Fibroblast of skin of left quadriceps (primary cell): Measurements from ENCODE around the gene RAET1E.
"Not testable (repeated sequence)": the region's sequence is repeated elsewhere in the genome, so short reads cannot be mapped to it uniquely, and the experiment has no call there.

ENCODE experiments used
- DNase-seq, 2 experiments: peaks; one replicate each; pipeline ENCODE4 v3.0.0-alpha.2; 2013; ENCODE audit warnings: low read depth in 2 of 2

Gene RAET1E

DNA sequence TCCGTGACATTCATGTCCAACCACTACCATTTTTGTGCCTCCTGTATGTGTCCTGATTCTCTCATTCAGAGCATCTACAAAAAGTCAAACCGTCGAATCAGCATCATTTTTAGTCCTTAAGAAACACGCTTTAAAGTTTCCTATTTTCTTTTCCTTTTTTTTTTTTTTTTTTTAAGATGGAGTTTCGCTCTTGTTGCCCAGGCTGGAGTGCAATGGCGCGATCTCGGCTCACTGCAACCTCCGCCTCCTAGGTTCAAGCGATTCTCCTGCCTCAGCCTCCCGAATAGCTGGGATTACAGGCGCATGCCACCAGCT is 35.5 kb downstream of the RAET1E start:
- not testable (repeated sequence) for DNase-seq

DNA sequence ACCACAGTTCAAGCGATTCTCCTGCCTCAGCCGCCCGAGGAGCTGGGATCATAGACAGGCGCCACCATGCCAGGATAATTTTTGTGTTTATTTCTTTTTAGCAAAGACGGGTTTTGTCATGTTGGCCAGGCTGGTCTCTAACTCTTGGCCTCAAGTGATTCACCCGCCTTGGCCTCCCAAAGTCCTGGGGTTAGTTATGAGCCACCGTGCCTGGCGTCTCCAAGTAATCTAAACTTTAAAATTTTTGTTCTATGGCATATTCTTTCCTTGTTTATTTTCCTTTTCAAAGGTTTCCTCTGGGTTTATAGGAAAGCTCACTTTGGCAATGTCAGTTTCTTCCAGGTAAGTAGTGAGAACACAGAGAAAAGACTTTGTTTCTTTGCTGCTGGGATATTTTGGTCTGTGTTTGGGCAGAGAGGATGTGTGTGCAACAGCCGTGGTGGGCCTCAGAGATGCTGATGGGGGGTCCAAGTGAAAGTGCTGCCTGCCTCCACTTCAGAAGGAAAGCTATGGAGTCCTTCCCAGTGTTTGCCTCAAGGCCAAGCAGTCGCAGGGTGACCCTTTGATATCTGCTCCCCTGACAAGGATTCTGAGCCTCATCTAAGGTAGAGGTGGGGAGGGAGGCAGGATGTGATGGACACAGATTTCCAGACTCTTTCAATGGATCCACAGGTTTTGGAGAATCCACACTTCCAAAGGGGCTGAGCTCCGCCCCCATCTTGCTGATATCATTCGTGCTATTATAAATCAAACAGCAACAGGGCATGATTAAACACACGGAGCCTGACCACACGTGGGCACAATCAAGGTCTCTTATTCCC is 36.1 kb downstream of the RAET1E start:
- DNase-seq: no peak

DNA sequence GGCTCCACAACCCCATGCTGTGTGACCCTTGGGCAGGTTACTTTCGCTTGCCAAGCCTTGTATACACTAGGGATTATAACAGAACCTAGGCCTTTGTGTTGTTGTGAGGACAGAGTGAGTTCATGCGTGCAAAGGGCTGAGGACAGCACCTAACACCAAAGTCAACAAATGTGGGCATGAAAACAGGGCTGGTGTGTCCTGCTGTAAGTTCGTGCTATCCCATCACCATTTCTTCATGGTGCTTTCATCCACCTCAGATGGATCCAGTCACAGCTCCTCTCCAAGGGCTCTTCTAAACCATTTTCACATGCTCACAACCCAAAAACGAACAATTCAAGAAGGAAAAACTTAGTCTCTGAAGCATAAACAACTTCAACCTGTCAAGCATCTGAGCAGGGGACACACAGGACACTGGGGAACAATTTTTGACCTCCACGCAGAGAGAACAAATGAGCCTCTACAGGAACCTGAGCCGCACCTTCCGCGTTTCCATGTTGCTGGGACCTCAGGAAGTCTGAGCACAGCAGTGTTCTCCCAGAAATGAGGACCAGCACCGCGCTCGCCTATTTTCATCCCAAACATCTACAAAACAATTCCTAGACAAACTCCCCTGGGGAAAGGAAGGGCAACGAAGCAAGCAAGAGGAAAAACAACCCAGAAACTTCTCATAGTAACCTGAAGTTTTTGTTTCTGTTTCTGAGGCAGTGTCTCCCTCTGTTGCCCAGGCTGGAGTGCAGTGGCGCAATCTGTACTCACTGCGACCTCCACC is 36.9 kb downstream of the RAET1E start:
- DNase-seq: no peak

DNA sequence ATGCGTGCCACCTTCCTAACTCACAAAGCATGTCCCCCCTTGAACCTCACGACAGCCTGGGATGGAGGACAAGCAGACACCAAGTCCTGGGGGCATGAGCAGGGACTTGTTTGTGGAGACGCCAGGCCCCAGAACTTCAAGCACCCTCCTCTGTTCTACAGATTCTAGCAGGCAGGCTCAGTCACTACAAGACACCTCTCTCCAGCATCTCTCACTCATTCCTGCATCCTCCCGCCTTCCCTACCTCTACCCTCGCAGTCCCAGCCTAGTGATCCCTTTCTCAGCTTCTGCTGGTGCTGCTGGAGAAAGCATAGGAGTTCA is 37.4 kb downstream of the RAET1E start:
- no peak for DNase-seq

DNA sequence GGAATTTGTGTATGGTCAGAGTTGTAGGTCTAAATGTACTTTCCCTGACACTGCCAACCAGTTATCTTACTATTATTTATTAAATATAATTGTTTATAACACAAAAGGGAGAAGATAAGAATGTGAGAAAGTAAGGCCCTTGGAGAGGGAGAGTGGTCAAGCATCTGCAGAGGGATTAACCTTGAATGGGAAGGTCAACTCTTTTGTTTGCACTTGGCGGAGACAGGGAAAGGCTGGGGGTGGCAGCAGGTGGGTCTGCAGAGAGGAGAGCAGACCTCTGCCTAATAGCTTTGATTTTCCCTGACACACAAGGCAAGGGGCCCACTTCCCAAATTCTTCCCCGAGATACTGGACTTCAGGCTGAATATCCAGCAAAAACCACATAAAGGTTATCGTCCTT is 38.0 kb downstream of the RAET1E start:
- DNase-seq: no peak

DNA sequence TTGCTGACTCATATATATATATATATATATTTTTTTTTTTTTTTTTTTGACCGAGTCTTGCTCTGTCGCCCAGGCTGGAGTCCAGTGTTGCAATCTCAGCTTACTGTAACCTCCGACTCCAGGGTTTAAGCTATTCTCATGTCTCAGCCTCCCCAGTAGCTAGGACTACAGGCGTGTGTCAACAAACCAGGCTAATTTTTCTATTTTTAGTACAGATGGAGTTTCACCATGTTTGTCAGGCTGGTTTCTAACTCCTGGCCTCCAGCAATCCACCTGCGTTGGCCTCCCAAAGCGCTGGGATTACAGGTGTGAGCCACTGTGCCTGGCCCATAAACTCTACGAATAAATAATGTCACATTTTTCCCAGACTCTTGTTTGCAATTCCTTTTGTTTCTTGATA is 38.5 kb downstream of the RAET1E start:
- DNase-seq: no peak

DNA sequence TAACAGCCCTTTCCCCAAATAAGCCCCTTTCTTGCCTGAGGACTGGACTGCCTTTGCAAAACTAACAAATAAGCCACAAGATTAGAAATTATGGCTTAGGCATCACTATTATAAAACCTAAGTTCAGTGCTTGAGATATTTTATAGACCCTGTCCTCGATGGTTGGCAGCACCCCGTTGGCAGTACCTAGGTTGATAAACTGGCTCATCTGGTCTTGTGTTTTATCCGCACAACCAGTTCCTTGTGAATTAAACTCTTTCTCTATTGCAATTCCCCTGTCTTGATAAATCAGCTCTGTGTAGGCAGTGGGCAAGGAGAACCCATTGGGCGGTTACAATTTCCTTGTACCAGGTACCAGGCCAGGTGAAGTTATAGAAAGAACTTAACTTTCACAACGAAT is 40.4 kb downstream of the RAET1E start:
- DNase-seq: no peak

DNA sequence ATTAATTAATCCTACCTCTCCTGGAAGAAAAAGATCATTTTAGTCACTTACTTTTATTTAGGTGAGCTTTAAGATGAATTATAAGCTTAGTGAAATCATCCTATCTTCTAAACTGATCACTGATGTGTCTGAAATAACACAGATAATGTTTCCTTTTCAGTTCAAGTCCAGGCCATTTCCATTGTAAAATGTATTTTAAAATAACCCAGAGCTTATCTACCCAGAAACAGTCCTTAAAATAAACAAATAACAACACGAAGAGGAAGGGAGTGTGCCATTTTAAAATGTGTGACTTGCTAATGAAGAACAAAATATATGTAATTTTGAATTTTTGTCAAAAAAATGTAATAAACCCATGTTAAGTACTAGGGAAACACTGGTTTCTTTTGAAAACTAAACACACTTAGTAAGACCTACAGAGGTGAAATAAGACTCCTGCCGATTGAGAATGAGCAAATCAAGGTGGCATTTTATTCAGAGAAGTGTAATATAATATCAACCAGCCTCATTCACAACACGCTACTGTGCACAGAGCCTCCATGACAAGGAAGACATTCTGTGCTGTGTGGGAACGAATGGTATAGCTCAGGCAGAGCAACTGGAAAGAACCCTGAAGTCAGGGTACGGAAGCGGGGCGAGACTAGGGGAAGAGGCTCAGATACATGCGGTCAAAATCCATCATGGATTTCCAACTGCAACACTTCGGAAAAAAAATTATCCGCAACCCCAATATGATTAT is 41.5 kb downstream of the RAET1E start:
- DNase-seq: no peak

DNA sequence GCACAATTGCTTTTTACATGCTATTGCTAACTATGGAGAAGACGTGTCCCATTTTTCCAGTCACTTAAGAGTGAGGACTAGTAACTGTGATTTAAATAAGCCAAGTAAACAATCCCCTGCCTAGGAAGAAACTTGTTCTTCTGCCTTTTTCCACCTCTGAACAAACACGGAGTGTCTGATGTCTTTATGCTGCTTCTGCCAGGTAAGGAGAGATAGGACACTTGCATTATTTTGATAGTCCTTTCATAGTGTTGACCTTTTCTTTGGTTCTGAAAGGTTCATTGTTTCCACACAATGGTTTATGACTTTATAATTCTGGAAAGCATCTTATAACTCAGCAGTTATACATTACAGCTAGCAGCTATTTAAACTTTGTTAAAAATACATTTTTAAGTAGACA is 42.2 kb downstream of the RAET1E start:
- DNase-seq: no peak

DNA sequence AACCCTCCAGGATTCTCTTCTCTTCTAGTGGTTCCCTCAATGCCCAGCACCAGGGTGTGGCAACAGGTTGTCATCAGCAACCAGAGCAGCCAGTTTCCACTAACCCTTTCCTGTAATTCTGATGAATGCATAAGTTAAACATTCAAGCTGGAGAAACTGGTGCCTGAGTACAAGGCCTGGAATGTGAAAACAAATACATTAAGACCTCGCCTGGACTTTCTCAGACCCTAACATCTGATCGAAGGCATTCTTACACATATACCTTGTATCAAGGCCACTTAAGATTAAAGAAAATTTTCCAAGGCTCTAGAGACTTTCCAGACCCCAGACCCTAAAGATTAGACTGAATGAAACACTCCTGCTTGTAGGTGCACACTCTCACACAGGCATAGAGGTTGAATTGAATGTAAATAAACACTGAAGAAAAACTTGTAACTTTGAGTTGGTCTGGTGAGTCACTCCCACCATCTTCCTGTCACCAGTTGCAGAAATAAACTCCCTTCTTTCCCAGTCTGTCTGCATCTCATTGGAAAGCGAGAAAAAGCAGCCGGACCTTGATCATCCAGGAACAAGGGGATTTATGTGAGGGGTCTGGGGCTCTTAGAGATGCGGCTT is 42.8 kb downstream of the RAET1E start:
- DNase-seq: peak; percentile 70 to 74

DNA sequence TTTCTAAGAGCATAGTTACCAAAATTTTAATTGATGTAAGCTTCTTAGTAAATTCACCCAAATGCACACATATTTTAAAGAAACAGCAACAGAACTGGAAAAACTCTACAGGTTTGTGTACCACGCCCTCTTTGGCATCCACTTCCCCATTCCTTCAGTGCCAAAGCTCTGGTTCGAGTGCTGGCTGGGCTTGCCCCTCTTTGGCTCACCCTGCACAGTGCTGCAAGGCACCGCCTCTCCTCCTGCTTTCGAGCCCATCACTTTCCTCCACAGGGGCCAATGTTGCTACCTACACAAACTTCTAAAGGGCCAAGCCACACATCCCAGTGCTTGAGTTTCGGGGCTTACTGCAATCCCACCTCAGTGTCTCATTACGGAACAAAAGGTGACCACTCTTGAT is 43.4 kb downstream of the RAET1E start:
- no peak for DNase-seq

DNA sequence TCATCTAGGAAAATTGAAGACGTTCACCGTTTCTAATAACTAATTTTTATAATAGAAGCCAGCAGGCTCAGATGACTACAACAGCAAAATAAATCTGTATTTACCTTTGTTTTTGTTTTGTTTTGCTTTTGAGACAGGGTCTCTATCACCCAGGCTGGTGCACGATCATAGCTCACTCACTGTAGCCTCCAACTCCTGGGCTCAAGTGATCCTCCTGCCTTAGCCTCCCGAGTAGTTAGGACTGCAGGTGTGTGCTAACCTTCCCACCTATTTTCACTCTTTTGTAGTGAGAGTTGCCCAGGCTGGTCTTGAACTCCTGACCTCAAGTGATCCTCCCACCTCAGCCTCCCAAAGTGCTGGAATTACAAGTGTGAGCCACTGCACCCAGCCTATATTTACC is 43.9 kb downstream of the RAET1E start:
- not testable (repeated sequence) for DNase-seq

DNA sequence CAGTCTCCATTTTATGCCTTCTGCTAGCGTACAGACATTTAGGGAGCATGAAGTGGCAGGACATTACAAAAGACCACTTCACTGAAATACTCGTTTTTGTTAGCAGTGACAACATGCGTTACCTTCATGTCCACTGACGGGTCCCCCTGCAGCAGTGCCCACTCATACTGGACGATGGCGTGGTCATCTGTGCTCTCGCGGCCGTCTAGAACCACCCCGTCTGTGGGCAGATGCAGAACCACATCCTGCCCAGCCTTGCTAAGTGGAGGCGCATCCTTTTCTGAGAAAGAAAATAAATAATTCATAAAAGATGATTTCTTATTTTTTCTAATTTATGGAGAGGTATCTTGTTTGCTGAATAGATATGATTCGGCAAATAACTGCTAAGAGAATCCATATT is 45.0 kb downstream of the RAET1E start:
- no peak for DNase-seq

DNA sequence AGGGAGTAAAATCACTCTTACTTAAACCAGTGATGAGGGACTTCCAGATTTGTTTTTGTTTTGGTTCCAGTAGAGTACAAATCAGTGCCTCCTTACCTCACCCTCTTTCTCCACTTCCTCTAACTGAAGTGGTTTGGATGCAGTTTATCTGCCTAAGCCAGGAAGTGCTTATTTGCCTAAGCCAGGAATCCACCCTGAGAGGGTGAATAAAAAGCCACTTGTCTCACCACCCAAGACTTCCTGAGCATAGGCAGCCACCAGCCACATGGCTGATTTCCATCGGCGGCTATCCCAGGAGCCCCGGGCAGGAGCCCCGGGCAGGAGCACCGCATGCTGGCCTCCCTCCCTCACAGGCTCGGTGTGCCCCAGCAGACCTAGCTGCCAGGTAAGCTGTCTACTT is 45.7 kb downstream of the RAET1E start:
- DNase-seq: no peak

DNA sequence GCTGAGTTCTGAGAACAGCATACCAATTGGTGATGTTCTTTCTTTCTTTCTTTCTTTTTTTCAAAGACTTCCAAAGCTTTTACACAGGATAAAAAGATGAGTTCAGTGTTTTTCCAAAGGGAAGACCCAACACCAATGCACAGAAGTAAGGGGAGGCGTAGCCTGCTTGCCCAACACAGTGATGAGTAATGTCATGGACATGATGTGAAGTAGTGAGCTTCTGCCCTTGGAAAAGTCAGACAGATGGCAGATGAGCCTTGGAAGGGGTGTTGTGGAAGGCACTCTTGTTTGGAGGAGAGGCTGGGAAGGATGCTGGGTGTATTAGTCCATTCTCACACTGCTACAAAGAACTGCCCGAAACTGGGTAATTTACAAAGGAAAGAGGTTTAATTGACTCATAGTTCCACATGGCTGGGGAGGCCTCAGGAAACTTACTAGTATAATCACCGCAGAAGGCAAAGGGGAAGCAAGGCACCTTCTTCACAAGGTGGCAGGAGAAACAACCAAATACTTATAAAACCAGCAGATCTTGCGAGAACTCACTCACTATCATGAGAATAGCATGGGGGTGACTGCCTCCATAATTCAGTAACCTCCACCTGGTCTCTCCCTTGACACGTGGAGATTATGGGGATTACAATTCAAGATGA is 46.3 kb downstream of the RAET1E start:
- DNase-seq: no peak

DNA sequence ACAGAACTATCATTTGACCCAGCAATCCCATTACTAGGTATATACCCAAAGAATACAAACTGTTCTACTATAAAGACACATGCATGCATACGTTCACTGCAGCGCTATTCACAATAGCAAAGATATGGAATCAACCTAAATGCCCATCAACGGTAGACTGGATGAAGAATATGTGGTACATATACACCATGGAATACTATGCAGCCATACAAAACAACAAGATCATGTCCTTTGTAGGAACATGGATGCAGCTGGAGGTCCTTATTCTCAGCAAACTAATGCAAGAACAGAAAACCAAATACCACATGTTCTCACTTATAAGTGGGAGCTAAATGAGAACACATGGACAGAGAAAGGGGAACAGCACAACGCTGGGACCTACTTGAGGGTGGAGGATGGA is 49.6 kb downstream of the RAET1E start:
- not testable (repeated sequence) for DNase-seq
